B cell (primary cell): ENCODE results near the gene ITGB4. TPM values are rescaled to one million over a fixed set of nuclear protein-coding genes. Genes with fewer than 3 reads are reported as not detected.
A peak's percentile ranks its signal among the peaks of the same experiment; 100 is the strongest.

ENCODE experiments used
- ATAC-seq: fragments of 200-7000 bp; cut with Tn5 transposase; one replicate; pipeline ENCODE4 v1.10.0; 2021; ENCODE audit warnings: low read depth, mild to moderate bottlenecking, moderate number of reproducible peaks, moderate library complexity
- CTCF ChIA-PET: fragments of 350-600 bp; sonication (Branson Sonifier 250); formaldehyde crosslinking; loops from one replicate; lab custom pipeline; 2021; ENCODE audit warnings: antibody characterized with exemption, inconsistent platforms; lab: Charles Lee
- POLR2A ChIA-PET: fragments of 350-600 bp; sonication (Branson Sonifier 250); formaldehyde crosslinking; loops from one replicate; lab custom pipeline; 2021; ENCODE audit warnings: antibody characterized with exemption; lab: Charles Lee
- DNase-seq: peaks from one replicate; pipeline ENCODE4 v3.0.0; 2013
- H2AFZ ChIP-seq: 2 replicates; pipeline ENCODE4 v1.6.1; 2012; ENCODE audit warnings: mild to moderate bottlenecking, low read depth, low read length; ENCODE audit not compliant: insufficient read depth, poor library complexity, severe bottlenecking
- H3K27ac ChIP-seq, 2 donors: 1 replicate in 1 of 2; 2 replicates in 1 of 2; pipeline ENCODE4 v1.5.1; 2012 to 2013; ENCODE audit warnings: low read length in 2 of 2, mild to moderate bottlenecking in 2 of 2, moderate library complexity in 1 of 2
- H3K27me3 ChIP-seq, 4 experiments: fragments of 200-600 bp in 1 of 4; sonication (generic) in 1 of 4; replicated peaks in 1 of 4; 1 replicate in 2 of 4; 2 replicates in 2 of 4; pipeline versions ENCODE4 v1.6.1 to v1.7.0; 2013 to 2016; ENCODE audit warnings: low read length in 3 of 4, mild to moderate bottlenecking in 2 of 4, mixed read lengths in 1 of 4, moderate library complexity in 1 of 4; ENCODE audit not compliant: insufficient read depth in 4 of 4, control insufficient read depth in 3 of 4; ENCODE audit errors: control extremely low read depth in 1 of 4
- H3K36me3 ChIP-seq, 2 experiments: replicated peaks in 1 of 2; 1 replicate in 1 of 2; 2 replicates in 1 of 2; pipeline versions ENCODE4 v1.6.1 to v1.7.1; 2013; ENCODE audit warnings: low read length in 1 of 2; ENCODE audit not compliant: insufficient read depth in 2 of 2, control insufficient read depth in 1 of 2; ENCODE audit errors: control extremely low read depth in 1 of 2, extremely low read depth in 1 of 2
- H3K4me1 ChIP-seq, 2 donors: fragments of 200-600 bp in 1 of 2; sonication (generic) in 1 of 2; 1 replicate in 1 of 2; 2 replicates in 1 of 2; pipeline versions ENCODE4 v1.5.1 to v1.6.1; 2013 to 2017; ENCODE audit warnings: low read length in 2 of 2; ENCODE audit not compliant: control insufficient read depth in 2 of 2, insufficient read depth in 2 of 2
- H3K4me2 ChIP-seq: replicated peaks from 2 replicates; pipeline ENCODE3; 2012; ENCODE audit warnings: mild to moderate bottlenecking, low read depth, low read length; ENCODE audit not compliant: poor library complexity, severe bottlenecking
- H3K4me3 ChIP-seq, 5 experiments: fragments of 200-600 bp in 1 of 5; sonication (generic) in 1 of 5; 1 replicate in 3 of 5; 2 replicates in 2 of 5; pipeline versions ENCODE4 v1.5.1 to v1.7.0; 2011 to 2016; ENCODE audit warnings: low read length in 4 of 5, mild to moderate bottlenecking in 4 of 5, low read depth in 2 of 5, control low read depth in 1 of 5, moderate library complexity in 1 of 5; ENCODE audit not compliant: insufficient read depth in 1 of 5; ENCODE audit errors: control extremely low read depth in 1 of 5, extremely low read depth in 1 of 5
- H3K79me2 ChIP-seq: fragments of 200-600 bp; sonication (generic); one replicate; pipeline ENCODE4 v1.6.0; 2016; ENCODE audit warnings: low read length; ENCODE audit not compliant: control insufficient read depth, insufficient read depth
- H3K9ac ChIP-seq: fragments of 200-600 bp; sonication (generic); 2 replicates; pipeline ENCODE4 v1.6.1; 2017; ENCODE audit warnings: mild to moderate bottlenecking, low read length, moderate library complexity
- H3K9me3 ChIP-seq, 3 donors: one replicate each; pipeline versions ENCODE4 v1.6.1 to v1.7.1; 2013; ENCODE audit warnings: low read length in 2 of 3; ENCODE audit not compliant: control insufficient read depth in 2 of 3, insufficient read depth in 1 of 3; ENCODE audit errors: control extremely low read depth in 1 of 3
- H4K20me1 ChIP-seq: 2 replicates; pipeline ENCODE4 v1.6.0; 2012; ENCODE audit warnings: mild to moderate bottlenecking, low read length; ENCODE audit not compliant: insufficient read depth, control insufficient read depth, poor library complexity, severe bottlenecking
- H3K27ac Mint-ChIP-seq: one replicate; pipeline ENCODE4 v1.8.0; 2021; ENCODE audit warnings: mixed read lengths
- H3K27me3 Mint-ChIP-seq: one replicate; pipeline ENCODE4 v1.8.0; 2021; ENCODE audit warnings: mixed read lengths
- H3K4me1 Mint-ChIP-seq: one replicate; pipeline ENCODE4 v1.8.0; 2021; ENCODE audit warnings: mixed read lengths
- H3K4me3 Mint-ChIP-seq: one replicate; pipeline ENCODE4 v1.8.0; 2021; ENCODE audit warnings: mixed read lengths
- H3K9me3 Mint-ChIP-seq: one replicate; pipeline ENCODE4 v1.8.0; 2022; ENCODE audit warnings: mixed read lengths; ENCODE audit not compliant: insufficient read depth
- CTCF ChIP-seq: fragments of 200-600 bp; IDR thresholded peaks from one replicate; pipeline ENCODE4 v1.8.0; 2022; ENCODE audit warnings: antibody characterized with exemption, mild to moderate bottlenecking
- EZH2 ChIP-seq: IDR thresholded peaks from 2 replicates; pipeline ENCODE4 v1.6.1; 2012; ENCODE audit warnings: borderline replicate concordance, low read depth, mild to moderate bottlenecking, moderate library complexity, low read length; ENCODE audit not compliant: insufficient read depth, poor library complexity, severe bottlenecking
- WGBS: methylation state at CpG from one replicate; pipeline ENCODE4 v1.1.5; 2013; ENCODE audit warnings: missing lambda C conversion rate; ENCODE audit not compliant: insufficient coverage; 5-methylcytosine and 5-hydroxymethylcytosine counted together
- intact Hi-C: fragments of 100-400 bp; cut with micrococcal nuclease; formaldehyde crosslinking; loops from one replicate; pipeline ENCODE4 v1.10.0; 2022
- polyA plus RNA-seq: library from polyadenylated mRNA; depleted of rRNA; stranded (reverse); fragments of >200 nt; gene quantifications from 2 replicates; pipeline ENCODE4 v1.2.3, GENCODE V29; 2012
- total RNA-seq, 2 donors: library from RNA; stranded (reverse); fragments of 120-200 nt in 1 of 2; gene quantifications; 1 replicate in 1 of 2; 2 replicates in 1 of 2; pipeline versions ENCODE4 v1.2.3 to v1.2.4, GENCODE V29; 2013 to 2022

Gene ITGB4
- total and polyA plus RNA-seq, 2 donors (not counting 1 experiment from before 2014, with no cell fraction given), result 0.12 to 0.81 TPM

GRCh38 chr17:75764417-75764710, 43.1 kb downstream of the ITGB4 start:
- Mint-ChIP-seq H3K4me3 (peak overlapping the region; percentile 85), H3K9me3 (no peaks in the 10 kb centered on the region), H3K27ac (peak overlapping the region; percentile 78), H3K27me3 (no peaks in the 10 kb centered on the region), H3K4me1 (peaks cover 18% of the 10 kb centered on the region)
- Histone ChIP-seq H3K27me3 (no peaks in the 10 kb centered on the region), H3K27ac (peak overlapping the region; percentile 15 to 72), H3K9me3 (no peaks in the 10 kb centered on the region), H3K9ac (peak overlapping the region; percentile 91), H3K79me2 (peaks cover 3% of the 10 kb centered on the region), H3K4me1 (peaks cover 14 to 23% of the 10 kb centered on the region in 2 donors), H4K20me1 (peaks cover 15% of the 10 kb centered on the region), H3K4me2 (peak overlapping the region; percentile 100), H3K36me3 (no peaks in the 10 kb centered on the region), H2AFZ (peak overlapping the region; percentile 97), H3K4me3 (peak overlapping the region; percentile 38 to 88 (median 83))
- DNase-seq, result no peak
- ATAC-seq, result no peak
- CTCF ChIA-PET, result interaction anchor here (1.0 to 5.5 kb wide), 20 partner anchors 11 to 242 kb away, joined by 3 to 87 read pairs (median 12); partner anchors contain the start of genes SMIM5, TRIM47, TRIM65 and UNC13D
- POLR2A ChIA-PET, result interaction anchor here (0.6 to 3.7 kb wide), 10 partner anchors 10 to 237 kb away, joined by 3 to 78 read pairs (median 5); partner anchors contain the start of gene WBP2
- 10% methylated on average over 14 of the region's 14 CpGs for WGBS
- intact Hi-C loops, result loop anchor here (1.0 to 10.0 kb wide), 2 partner anchors 91 to 250 kb away; partner anchors contain the start of genes CASKIN2, TSEN54 and WBP2
- TF ChIP-seq EZH2, result no peak
- no peak for TF ChIP-seq CTCF

GRCh38 chr17:75764711-75765421, 43.6 kb downstream of the ITGB4 start, which contains the start of gene GALK1:
Gene GALK1, minus strand, starts transcription at chr17:75765192. Its CDS starts 56 bp downstream, at chr17:75765136.
- intact Hi-C loops, result loop anchor here (1.0 to 10.0 kb wide), 5 partner anchors 14 to 250 kb away; partner anchors contain the start of genes CASKIN2, TSEN54, UNK and WBP2
- H3K9me3 ChIP-seq, result no peaks in the 10 kb centered on the region
- H3K27me3 ChIP-seq, result no peaks in the 10 kb centered on the region
- no peaks in the 10 kb centered on the region for H3K27me3 Mint-ChIP-seq
- no peaks in the 10 kb centered on the region for H3K36me3 ChIP-seq
- under 1% methylated on average over 60 of the region's 71 CpGs for WGBS
- ATAC-seq (peak; percentile 91), DNase-seq (peak; percentile 88)
- peaks cover 18% of the 10 kb centered on the region for H3K4me1 Mint-ChIP-seq
- no peaks in the 10 kb centered on the region for H3K9me3 Mint-ChIP-seq
- H3K79me2 ChIP-seq, result peaks cover 3% of the 10 kb centered on the region
- ChIA-PET CTCF (interaction anchor here (0.6 to 5.5 kb wide), 27 partner anchors 12 to 242 kb away, joined by 3 to 87 read pairs (median 5); partner anchors contain the start of genes SMIM5, TRIM47, TRIM65 and UNC13D), POLR2A (interaction anchor here (0.6 to 3.7 kb wide), 17 partner anchors 11 to 459 kb away, joined by 3 to 78 read pairs (median 4); partner anchors contain the start of genes MRPL38, TRIM65, UNK and WBP2)
- H3K4me3 ChIP-seq, result peak within 1 kb of the TSS; percentile 38 to 88 (median 83)
- peak within 1 kb of the TSS; percentile 91 for H3K9ac ChIP-seq
- peaks cover 15% of the 10 kb centered on the region for H4K20me1 ChIP-seq
- TF ChIP-seq EZH2 (no peak), CTCF (peak; percentile 78)
- H2AFZ ChIP-seq, result peak within 1 kb of the TSS; percentile 97
- H3K4me3 Mint-ChIP-seq, result peak within 1 kb of the TSS; percentile 85
- H3K4me1 ChIP-seq, result peaks cover 14 to 23% of the 10 kb centered on the region in 2 donors
- H3K4me2 ChIP-seq, result peak within 1 kb of the TSS; percentile 100
- H3K27ac ChIP-seq, result peak within 1 kb of the TSS; percentile 15 to 72
- peak within 1 kb of the TSS; percentile 83 for H3K27ac Mint-ChIP-seq
